ENCODE measurements around the gene SPEF1.

Gene SPEF1

DNA sequence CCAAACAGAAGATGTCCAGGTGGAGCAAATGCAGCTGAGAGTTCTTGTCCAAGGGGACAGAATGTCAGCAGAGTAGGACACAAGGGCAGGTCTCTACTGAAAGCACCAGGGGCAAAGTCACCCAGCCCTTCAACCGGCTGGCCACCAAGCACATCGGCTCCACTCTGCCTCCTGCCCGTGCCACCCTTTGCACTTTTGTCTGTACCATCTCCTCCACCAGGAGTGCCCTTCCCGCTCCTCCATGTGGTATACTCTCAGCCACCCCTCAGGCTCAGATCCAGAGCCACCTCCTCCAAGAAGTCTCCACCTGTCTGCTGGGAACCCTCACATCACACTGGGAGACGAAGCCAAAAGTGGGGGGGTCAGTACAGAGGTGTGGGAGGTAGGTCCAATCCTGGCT, 52.9 kb downstream of the SPEF1 start:
- DNase-seq = no peak

Data from activated CD4-positive, alpha-beta T cell treated with anti-CD3 and anti-CD28 coated beads, Interleukin-2, Interleukin-6, amounts not matched to agents 100 ng/mL and 50 ng/mL, durations not matched to agents 16 hours and 8 hours (primary cell).